ENCODE results near the gene CDYL.

CDYL gene

DNA sequence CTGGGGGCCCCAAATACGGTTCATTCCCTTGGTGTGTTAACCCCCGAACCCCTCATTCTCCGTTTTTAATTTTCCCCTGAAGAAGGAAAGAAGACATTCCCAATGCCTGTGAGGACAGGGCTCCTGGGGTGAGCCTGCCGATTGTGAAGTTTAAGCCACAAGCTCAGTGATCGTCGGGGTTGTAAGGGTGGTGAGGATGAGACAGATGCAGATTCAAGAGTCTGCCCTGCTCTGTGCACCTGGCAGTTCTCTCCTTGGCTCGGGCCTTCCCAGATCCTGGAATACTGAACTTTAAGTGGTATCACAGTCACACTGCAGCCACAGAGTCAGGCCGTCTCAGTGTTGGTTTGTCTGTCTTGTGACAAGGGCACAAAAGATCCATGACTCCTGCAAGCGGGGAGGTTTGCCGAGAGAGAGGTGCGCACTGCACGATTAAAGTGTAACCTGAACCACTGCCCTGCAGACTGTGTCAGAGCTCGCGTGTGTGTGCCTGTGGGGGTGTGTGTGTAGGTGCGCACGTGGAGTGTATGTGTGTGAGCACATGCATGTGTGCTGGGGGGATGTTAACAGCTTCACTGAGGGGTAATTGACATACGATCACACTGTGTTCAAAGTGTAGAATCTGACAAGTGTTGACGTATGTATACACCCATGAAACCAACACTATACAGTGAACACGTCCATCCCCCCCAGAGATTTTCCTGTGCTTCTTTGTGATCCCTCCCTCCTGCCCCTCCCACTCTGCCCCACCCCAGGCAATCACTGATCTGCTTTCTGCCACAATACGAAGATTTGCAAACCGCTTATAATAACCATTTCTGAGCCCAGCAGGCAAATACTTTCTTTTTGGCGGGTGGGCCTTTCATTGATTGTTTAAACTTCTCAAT, 188.7 kb downstream of the CDYL start:
- no peak for DNase-seq (ENCODE audit: low read depth)

DNA sequence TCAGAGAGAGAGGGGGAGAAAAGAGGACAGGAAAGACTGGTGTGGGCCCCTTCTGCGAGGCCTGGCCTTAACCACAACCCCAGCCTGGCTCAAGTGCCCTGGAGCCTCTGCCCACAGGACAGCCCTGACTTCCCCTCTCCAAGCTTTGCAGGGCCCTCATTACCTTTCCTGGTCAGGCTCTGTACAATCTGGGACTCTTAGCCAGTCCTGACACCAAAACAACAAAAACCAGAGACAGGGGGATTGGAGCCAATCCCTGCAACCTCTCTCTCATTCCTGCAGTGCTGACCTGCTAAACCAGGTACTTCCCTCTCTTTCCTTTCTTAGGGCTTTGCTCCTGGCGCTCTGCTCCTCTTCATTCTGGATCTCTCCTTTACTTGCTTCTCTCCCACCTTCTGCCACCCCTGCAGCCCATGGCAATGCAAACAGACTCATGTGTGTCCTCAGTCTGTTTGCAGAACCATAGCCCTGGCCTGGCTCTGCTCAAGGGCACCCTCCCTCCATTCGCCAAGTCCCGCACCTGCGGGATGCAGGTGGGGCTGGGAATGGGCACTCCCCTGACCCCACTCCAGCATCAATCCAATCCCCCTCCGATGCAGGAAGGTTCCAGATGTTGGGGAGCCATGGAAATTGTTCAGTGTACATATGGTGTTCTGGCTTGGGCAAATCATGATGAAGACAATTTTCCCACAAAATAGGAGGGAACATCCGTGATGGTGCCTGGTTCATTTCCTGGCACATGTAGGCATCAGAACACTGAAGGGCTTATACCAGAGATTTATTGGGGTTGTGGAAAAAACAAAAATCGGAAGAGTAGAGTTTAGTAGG, 189.6 kb downstream of the CDYL start:
- no peak for DNase-seq (ENCODE audit: low read depth)

DNA sequence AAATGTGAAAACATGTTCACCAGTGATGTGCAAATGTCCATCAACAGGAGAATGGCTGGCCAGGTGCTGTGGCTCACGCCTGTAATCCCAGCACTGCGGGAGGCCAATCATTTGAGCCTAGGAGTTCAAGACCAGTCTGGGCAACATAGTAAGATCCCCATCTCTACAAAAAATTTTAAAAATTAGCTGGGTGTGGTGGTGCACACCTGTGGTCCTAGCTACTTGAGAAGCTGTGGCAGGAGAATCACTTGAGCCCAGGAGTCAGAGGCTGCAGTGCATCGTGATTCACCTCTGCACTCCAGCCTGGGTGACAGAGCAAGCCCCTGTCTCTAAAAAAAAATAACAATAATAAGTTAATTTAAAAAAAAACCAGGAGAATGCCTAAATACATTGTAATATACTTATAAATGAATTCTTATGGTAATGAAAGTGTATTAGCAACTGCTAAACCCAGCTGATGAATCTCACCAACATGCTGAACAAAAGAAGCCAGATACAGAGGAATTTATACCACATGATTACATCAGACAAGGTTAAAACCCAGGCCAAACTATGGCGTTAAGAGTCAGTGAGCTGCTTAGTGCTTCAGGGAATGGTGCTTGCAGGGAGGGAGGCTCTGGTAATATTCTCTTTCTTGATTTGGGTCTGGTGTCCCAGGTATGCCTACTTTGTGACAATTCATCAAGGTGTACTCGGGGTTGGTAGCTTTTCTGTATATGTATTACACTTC, 191.3 kb downstream of the CDYL start:
- DNase-seq (ENCODE audit: low read depth), result no peak

DNA sequence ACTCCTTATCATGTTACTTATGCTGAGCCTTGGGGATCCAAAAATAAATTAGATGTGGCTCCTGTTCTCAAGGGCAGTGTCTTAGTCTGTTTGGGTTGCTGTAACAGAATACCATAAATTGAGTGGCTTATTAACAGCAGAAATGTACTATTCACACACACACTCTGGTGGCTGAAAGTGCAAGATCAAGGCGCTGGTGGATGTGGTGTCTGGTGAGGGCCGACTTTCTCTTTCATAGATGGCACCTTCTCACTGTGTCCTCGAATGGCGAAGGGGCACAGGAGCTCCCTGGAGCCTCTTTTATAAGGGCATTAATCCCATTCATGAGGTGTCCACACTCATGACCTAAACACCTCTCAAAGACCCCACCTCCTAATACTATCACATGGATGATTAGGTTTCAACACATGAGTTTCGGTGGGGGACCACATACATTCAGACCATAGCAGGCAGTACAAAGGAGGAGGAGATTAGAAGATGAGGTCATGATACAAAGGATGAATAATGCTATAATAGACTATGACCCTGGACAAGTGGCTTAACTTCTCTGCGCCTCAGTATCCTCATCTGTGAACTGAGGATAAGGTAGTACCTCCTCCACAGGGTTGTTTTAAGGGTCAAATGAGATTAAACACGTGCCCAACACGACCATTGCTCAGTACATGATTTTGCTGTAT, 193.5 kb downstream of the CDYL start:
- DNase-seq (ENCODE audit: low read depth), result no peak

DNA sequence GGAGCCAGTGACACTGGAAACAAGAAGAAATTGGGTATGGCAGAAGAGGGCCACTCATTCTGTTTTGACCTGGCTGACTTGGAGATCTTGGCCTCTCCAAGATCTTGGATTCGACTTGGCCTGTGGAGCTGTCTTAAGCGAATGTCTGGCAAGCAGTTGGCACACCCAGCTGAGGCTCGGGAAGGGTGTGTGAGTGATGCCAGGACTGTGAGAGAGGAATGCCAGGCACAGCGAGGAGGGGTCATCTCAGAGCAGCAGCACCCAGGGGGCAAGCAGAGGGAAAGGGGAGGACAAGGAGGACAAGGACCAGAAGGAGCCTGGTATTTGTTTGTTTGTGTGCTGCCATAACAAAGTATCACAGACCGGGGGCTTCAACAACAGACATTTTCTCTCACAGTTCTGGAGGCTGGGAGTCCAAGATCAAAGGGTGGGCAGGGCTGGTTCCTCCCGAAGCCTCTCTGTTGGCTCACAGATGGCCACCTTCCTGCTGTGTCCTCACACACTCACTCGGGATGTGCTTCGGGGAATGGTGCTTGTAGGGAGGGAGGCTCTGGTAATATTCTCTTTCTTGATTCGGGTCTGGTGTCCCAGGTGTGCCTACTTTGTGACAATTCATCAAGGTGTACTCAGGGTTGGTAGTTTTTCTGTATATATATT, 194.7 kb downstream of the CDYL start:
- DNase-seq (ENCODE audit: low read depth), result no peak

DNA sequence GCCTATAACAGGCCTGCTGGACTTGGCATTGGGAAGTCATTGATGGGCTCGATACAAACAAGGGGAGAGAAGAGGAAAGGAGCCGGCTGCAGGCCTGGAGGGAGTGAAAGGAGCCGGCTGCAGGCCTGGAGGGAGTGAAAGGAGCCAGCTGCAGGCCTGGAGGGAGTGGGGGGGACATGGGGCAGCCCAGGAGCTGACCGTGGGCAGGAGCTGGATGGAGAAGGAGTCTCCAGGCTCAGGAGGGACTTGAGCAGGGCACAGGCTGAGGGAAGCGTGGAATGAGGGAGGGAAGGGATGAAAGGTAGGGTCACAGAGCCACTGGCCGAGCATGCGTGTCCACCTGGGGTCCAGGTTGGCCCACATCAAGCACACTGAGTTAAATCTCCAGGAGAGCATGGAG, 195.6 kb downstream of the CDYL start:
- no peak for DNase-seq (ENCODE audit: low read depth)

DNA sequence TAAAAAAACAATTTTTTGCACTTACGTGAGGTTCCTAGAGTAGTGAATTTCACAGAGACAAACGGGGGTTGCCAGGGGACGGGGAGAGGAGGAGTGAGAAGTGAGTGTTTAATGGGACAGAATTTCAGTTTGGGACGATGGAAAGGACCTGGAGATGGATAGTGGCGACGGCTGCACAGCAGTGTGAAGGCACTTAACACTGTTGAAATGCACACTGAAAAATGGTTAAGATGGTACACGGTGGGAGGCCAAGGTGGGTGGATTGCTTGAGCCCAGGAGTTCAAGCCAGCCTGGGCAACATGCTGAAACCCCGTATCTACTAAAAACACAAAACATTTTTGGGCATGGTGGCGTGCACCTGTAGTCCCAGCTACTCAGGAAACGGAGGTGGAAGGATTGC, 196.2 kb downstream of the CDYL start:
- DNase-seq (ENCODE audit: low read depth), result no peak

DNA sequence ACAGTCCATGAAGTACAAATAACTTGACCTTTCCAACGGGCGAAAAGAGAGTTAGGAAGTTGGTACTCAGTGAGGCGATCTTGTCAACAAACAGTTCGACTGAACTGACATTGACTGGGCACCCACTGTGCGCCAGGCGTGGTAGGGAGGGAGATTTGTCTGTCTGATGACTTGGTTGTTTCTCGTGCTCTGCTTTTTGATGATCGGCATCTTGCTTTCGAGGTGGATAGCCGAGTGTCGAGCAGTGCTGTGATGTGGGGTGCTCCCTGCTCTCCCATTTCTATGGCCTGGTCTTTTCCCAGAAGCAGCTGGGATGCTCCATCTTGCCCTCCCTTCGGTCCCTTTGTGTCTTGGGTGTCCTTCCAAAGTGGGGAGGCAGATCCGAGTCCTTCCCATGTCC, 197.2 kb downstream of the CDYL start:
- no peak for DNase-seq (ENCODE audit: low read depth)

DNA sequence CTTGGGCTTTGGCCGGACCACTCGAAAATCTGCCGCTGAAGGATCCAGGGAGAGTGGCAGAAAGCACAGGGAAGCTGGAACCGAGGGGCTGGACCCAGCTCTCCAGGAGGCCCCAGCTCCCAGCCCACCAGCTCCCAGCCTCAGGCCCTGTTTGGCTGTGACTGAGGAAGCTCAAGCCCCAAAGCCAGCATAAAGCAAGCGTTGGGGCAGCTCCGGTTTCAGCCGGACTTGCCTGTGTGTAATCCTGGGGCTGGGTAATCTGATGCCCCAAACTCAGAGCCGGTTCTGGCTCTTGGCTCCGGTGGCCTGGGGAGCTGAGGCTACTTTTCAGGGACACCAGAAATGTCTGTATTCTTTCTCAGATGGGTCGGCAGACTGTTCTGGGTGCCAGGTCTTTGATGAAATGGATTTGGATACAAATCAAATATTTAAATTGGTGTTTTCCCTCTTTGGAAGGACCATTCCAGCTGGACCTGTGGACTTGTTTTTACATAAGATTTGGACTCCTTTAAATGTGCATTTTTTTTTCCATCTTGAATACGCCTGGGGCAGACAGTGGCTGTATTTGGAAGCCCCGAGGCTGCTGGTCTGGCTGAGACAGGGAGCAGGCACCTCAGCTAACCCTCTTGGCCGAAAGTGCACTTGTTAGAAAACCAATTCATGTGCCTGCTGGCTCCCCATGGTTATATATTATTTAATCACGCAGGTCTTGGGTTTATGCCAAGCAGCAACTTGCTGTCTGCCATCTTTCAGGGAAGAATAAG, 198.0 kb downstream of the CDYL start:
- DNase-seq (ENCODE audit: low read depth), result no peak

DNA sequence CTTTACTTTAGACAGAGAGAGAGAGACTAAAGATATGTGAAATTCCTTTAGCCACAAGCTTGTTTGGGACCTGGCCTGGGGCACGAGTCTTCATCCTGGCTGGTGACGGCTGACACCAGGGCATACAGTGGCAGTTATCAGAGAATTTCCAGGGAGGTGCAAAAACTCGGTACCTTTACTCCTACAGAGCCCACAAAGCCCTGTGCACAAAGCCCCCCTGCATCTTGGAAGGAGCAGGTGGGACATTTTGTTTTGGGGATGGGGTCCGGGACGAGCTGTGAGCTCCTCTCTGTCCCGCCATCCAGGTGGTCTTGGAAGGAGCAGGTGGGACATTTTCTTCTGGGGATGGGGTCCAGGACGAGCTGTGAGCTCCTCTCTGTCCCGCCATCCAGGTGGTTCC, 198.8 kb downstream of the CDYL start:
- no peak for DNase-seq (ENCODE audit: low read depth)

DNA sequence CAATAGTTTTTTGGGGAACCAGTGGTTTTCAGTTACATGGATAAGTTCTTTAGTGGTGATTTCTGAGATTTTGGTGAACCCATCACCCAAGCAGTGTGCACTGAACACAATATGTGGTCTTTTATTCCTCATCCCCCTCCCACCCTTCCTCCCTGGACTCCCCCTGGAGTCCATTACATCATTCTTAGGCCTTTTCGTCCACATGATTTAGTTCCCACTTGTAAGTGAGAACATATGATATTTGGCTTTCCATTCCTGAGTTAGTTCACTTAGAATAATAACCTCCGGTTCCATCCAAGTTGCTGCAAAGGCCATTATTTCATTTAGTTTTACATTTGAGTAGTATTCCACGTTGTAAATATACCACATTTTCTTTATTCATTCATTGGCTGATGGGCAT, 199.3 kb downstream of the CDYL start:
- DNase-seq (ENCODE audit: low read depth), result no peak

DNA sequence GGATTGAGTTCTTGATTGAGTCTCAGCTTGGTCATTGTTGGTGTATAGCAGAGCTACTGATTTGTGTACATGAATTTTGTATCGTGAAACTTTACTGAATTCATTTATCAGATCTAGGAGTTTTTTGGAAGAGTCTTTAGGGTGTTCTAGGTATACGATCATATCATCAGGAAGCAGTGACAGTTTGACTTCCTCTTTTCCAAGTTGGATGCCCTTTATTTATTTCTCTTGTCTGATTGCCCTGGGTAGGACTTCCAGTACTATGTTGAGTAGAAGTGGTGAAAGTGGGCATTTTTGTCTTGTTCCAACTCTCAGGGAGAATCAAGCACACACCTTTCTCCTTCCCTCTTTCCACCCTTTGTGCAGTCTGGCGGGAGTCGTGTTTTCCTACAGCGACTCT, 201.3 kb downstream of the CDYL start:
- no peak for DNase-seq (ENCODE audit: low read depth)

DNA sequence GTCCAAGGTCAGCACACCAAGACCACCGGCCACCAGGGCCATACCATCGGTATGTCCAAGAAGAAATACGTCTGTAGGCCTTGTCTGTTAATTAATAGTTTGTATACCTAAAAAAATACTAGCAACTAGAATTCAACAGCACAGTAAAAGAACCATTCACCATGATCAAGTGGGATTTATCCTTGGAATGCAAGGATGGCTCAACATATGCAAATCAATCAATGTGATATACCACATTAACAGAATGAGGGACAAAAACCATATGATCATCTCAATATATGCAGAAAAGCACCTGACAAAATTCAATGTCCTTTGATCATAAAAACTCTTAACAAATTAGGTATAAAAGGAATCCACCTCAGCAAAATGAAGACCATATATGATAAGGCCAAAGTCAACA, 203.2 kb downstream of the CDYL start:
- no peak for DNase-seq (ENCODE audit: low read depth)

DNA sequence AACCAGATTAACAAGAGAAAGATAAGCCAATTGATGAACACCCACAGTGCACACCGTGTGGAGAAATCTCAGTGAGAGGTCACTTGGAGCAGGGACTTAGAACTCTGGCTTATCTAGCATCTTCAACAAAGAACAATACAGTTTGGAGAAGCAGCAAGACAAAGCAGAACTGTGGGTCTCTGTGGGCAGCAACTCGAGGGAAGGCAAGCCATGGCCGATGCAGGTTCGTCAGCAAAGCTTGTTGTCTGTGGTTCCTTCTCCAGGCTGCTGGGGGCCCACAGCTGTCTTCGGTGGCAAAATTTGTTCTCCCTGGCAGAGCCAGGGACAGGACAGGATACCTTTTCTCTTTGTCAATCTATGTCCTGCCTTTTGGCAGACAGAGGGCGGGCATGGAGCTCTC, 205.6 kb downstream of the CDYL start:
- no peak for DNase-seq (ENCODE audit: low read depth)

DNA sequence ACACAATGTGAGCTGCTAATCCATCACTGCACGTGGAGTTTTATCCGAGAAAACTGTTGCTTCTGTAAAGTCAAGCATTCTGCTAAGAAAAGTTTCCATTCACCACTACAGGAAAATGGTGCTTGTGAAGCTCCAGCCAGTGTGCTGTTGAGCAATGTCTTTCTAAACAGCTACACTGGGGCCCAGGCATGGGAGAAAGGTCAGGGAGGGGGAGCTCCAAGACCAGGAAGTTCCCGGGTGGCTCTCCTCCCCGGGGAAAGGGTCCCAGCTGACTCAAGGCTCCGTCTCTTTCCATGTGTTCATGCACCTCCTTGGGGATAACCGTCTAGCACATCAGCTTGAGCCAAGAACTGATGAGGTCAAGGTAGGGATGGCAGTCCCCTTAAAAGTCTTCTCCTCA, 207.1 kb downstream of the CDYL start:
- no peak for DNase-seq (ENCODE audit: low read depth)

DNA sequence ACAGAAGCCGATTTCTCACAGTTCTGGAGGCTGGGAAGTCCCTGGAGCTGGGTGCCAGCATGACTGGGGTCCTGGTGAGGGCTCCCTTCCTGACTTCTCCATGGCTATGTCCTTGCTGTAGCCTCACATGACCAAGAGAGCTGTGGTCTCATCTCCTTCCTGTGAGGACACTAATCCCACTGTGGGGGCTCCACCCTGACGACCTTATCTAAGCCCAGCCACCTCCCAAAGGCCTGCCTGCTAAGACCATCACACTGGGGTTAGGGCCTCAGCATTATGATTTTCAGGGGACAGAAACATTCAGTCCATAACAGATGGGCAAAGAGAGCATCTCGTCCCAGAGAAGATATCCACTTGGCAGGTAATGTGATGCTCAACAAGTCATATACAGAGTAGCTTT, 210.8 kb downstream of the CDYL start:
- no peak for DNase-seq (ENCODE audit: low read depth)

DNA sequence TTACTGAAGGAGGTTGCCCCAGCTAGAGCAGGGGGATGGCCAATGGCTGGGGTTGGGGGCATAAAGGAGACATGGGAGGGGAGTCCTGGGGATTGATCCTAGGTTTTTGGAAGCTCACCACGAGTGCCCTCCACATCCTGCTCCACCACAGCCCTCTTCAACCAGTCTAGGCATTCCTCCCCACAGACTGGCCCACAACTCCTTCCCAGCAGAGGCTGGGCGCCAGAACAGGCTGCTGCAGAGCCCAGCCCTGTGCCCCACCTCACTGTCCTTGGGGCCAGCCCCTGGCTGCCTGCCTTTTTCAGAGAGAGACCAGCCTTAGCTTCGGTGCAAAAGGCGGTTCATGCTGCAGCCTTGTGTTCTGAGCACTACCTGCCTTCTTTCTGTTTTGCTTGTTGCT, 211.2 kb downstream of the CDYL start:
- DNase-seq (ENCODE audit: low read depth), result no peak

DNA sequence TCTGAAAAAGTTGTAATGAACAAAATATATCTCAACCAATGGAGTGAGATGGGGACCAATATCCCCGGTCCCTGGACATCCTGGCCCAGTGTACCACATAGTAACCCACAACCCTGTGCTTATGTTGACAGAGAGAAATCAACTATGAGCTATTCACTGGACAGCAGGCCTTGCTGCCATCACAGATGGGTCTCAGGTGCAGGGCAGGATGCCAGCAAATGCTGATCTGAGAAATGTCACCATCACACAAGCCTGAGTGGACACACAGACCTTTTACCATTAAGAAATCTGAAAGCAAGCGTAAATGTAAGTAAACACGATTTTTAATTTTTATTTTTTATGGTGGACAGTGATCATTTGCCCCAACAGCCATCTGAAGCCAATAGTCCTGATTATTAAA, 218.5 kb downstream of the CDYL start:
- no peak for DNase-seq (ENCODE audit: low read depth)

DNA sequence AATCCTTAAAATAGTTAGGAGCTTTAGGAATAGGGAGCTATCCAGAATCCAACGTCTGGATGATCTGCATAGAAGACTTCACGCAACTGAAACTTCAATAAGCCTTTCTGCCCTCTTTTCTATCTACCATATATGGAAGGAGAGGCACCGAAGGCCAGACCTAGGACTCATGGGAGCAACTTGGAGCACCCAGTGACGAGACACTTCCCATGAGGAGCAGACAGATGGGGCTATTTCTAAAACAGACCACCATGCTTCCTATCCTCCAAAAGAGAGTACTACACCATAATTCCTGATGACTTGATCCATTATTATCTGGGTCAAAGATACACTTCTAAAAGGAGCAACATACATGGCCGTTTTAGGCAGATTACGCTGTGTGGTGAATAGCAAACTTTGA, 221.7 kb downstream of the CDYL start:
- no peak for DNase-seq (ENCODE audit: low read depth)

DNA sequence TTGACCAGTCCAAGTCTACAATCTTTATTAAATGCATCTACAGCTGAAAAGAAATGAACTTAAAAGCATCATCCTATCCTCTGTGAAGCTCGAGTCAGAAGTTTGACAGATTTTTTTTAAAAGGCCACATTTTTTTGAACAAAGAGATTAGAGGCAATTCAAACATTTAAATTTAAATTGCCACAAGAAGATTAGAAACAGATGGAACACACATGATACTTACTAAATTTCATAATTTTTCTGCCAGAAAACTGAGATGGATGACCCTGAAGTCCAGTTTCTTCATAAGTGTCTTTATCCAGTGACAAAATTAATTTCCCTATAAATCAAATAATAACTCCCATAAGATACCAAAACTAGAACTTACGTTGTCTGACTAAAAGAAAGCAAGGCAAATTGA, 223.4 kb downstream of the CDYL start:
- DNase-seq (ENCODE audit: low read depth), result no peak

All from ELR (cell line).